GM11168 (cell line): Measurements from ENCODE around the gene HDX.
"Not testable (repeated sequence)": the region's sequence is repeated elsewhere in the genome, so short reads cannot be mapped to it uniquely, and the experiment has no call there.

Experiments
- in situ Hi-C: fragments of 300-500 bp; cut with MboI; formaldehyde crosslinking; loops from one replicate; pipeline ENCODE4 v1.12.0; 2022; ENCODE audit warnings: low sequenced_read_pairs; ENCODE audit not compliant: unreplicated experiment

HDX gene

GRCh38 chrX:84339507-84340364, 162.5 kb downstream of the HDX start:
- in situ Hi-C loops: no loop called here

GRCh38 chrX:84336646-84337045, 165.6 kb downstream of the HDX start:
- in situ Hi-C loops: no loop called here

GRCh38 chrX:84335121-84335520, 167.1 kb downstream of the HDX start:
- in situ Hi-C loops: no loop called here

- in situ Hi-C loops: no loop called here
These were observed 180.0 kb downstream of the HDX start for GRCh38 chrX:84322083-84322827.

GRCh38 chrX:84320614-84321013, 181.6 kb downstream of the HDX start:
- in situ Hi-C loops: no loop called here

- in situ Hi-C loops: no loop called here
These were observed 182.2 kb downstream of the HDX start for GRCh38 chrX:84320023-84320422.

GRCh38 chrX:84318661-84319060, 183.6 kb downstream of the HDX start:
- in situ Hi-C loops: no loop called here

- in situ Hi-C loops: not testable (repeated sequence)
These were observed 186.3 kb downstream of the HDX start for GRCh38 chrX:84315946-84316345.
